H1 (cell line): ENCODE measurements around the gene FRMD5. TPM values are rescaled to one million over a fixed set of nuclear protein-coding genes. Genes with fewer than 3 reads are reported as not detected.
A peak's percentile ranks its signal among the peaks of the same experiment; 100 is the strongest.

Experiments used
- CTCF ChIA-PET: fragments of 300-600 bp; sonication (Branson Sonifier 250); formaldehyde crosslinking; loops from one replicate; lab custom pipeline; 2021; ENCODE audit not compliant: partially characterized antibody; lab: Charles Lee
- POLR2A ChIA-PET: fragments of 300-600 bp; sonication (Branson Sonifier 250); formaldehyde crosslinking; loops from one replicate; lab custom pipeline; 2021; ENCODE audit warnings: inconsistent platforms; ENCODE audit not compliant: partially characterized antibody; lab: Charles Lee
- DNase-seq, 2 experiments: peaks; one replicate each; pipeline versions ENCODE4 v3.0.0 to v3.0.0-alpha.2; 2010 to 2022; ENCODE audit warnings: low spot score in 2 of 2, low read depth in 1 of 2, mixed read lengths in 1 of 2
- FAIRE-seq: peaks from 2 replicates; lab custom pipeline; 2011; peaks lifted over from hg19 to GRCh38; lab: Jason Lieb, UNC
- H2AFZ ChIP-seq: 2 replicates; pipeline ENCODE4 v1.8.1; 2012; ENCODE audit warnings: low read length, inconsistent platforms
- H2AK5ac ChIP-seq: 2 replicates; pipeline ENCODE4 v1.6.1; 2013; ENCODE audit warnings: low read depth, low read length
- H2BK120ac ChIP-seq: replicated peaks from 2 replicates; pipeline ENCODE3; 2013; ENCODE audit warnings: low read depth, low read length, inconsistent platforms
- H2BK12ac ChIP-seq: 2 replicates; pipeline ENCODE4 v1.6.1; 2013; ENCODE audit warnings: low read depth, low read length
- H2BK15ac ChIP-seq: 2 replicates; pipeline ENCODE4 v1.6.1; 2013; ENCODE audit warnings: low read length
- H2BK20ac ChIP-seq: 2 replicates; pipeline ENCODE4 v1.6.1; 2013; ENCODE audit warnings: low read length
- H2BK5ac ChIP-seq: 2 replicates; pipeline ENCODE4 v1.6.1; 2013; ENCODE audit warnings: low read depth, low read length
- H3K14ac ChIP-seq: 2 replicates; pipeline ENCODE4 v1.6.1; 2013; ENCODE audit warnings: inconsistent platforms; ENCODE audit not compliant: insufficient read length
- H3K18ac ChIP-seq: 2 replicates; pipeline ENCODE4 v1.6.1; 2013; ENCODE audit warnings: low read length; ENCODE audit errors: extremely low read depth
- H3K23ac ChIP-seq: 2 replicates; pipeline ENCODE4 v1.6.1; 2013; ENCODE audit warnings: inconsistent platforms; ENCODE audit not compliant: insufficient read length
- H3K23me2 ChIP-seq: 2 replicates; pipeline ENCODE4 v1.6.1; 2013; ENCODE audit warnings: low read depth, low read length
- H3K27ac ChIP-seq: 2 replicates; pipeline ENCODE4 v1.6.1; 2011; ENCODE audit warnings: low read depth, low read length, inconsistent platforms
- H3K27me3 ChIP-seq, 4 experiments: replicated peaks in 1 of 4; 1 replicate in 1 of 4; 2 replicates in 3 of 4; pipeline versions ENCODE4 v1.6.1 to v1.8.1; 2011 to 2013; ENCODE audit warnings: low read length in 3 of 4, mild to moderate bottlenecking in 3 of 4, inconsistent platforms in 2 of 4, mixed read lengths in 2 of 4, moderate library complexity in 1 of 4; ENCODE audit not compliant: control insufficient read depth in 3 of 4, insufficient read depth in 3 of 4; ENCODE audit errors: extremely low read depth in 1 of 4
- H3K36me3 ChIP-seq, 4 experiments: 2 replicates each; pipeline versions ENCODE4 v1.6.1 to v1.8.1; 2011 to 2013; ENCODE audit warnings: mild to moderate bottlenecking in 4 of 4, low read length in 3 of 4, moderate library complexity in 2 of 4, control low read depth in 1 of 4, inconsistent platforms in 1 of 4; ENCODE audit not compliant: insufficient read depth in 4 of 4, control insufficient read depth in 2 of 4
- H3K4ac ChIP-seq: replicated peaks from 2 replicates; pipeline ENCODE3; 2013; ENCODE audit warnings: low read length, low read depth, mixed read lengths, inconsistent platforms; ENCODE audit not compliant: insufficient read length
- H3K4me1 ChIP-seq, 4 experiments: replicated peaks in 1 of 4; 1 replicate in 1 of 4; 2 replicates in 3 of 4; pipeline versions ENCODE4 v1.6.1 to v1.8.1; 2011 to 2013; ENCODE audit warnings: low read length in 3 of 4, inconsistent platforms in 2 of 4, mixed read lengths in 1 of 4; ENCODE audit not compliant: insufficient read depth in 4 of 4, control insufficient read depth in 3 of 4
- H3K4me2 ChIP-seq, 2 experiments: 2 replicates each; pipeline versions ENCODE4 v1.6.1 to v1.8.1; 2011 to 2013; ENCODE audit warnings: low read depth in 2 of 2, low read length in 2 of 2, control low read depth in 1 of 2, inconsistent platforms in 1 of 2, mild to moderate bottlenecking in 1 of 2; ENCODE audit not compliant: insufficient read depth in 1 of 2
- H3K4me3 ChIP-seq, 4 experiments: fragments of 200-600, 300-600 bp in 1 of 4; sonication (generic), shearing (Covaris generic), sonication (Bioruptor Twin) in 1 of 4; 2 replicates each; pipeline versions ENCODE4 v1.5.1 to v1.8.1; 2011 to 2016; ENCODE audit warnings: low read length in 4 of 4, low read depth in 3 of 4, control low read depth in 2 of 4, inconsistent platforms in 2 of 4, mild to moderate bottlenecking in 2 of 4, mixed read lengths in 1 of 4, moderate library complexity in 1 of 4; ENCODE audit not compliant: insufficient read depth in 2 of 4; ENCODE audit errors: extremely low read depth in 1 of 4
- H3K56ac ChIP-seq: replicated peaks from 2 replicates; pipeline ENCODE3; 2013; ENCODE audit warnings: low read depth, mild to moderate bottlenecking, mixed read lengths, low read length, inconsistent platforms; ENCODE audit not compliant: insufficient read length
- H3K79me1 ChIP-seq: 2 replicates; pipeline ENCODE4 v1.6.1; 2013; ENCODE audit warnings: low read depth, low read length, control low read depth
- H3K79me2 ChIP-seq, 2 experiments: 2 replicates each; pipeline versions ENCODE4 v1.6.1 to v1.8.1; 2012 to 2013; ENCODE audit warnings: low read length in 2 of 2, mild to moderate bottlenecking in 2 of 2, inconsistent platforms in 1 of 2; ENCODE audit not compliant: insufficient read depth in 2 of 2, control insufficient read depth in 1 of 2
- H3K9ac ChIP-seq, 4 experiments: replicated peaks in 1 of 4; 1 replicate in 1 of 4; 2 replicates in 3 of 4; pipeline versions ENCODE4 v1.6.1 to v1.8.1; 2011 to 2013; ENCODE audit warnings: low read depth in 3 of 4, low read length in 3 of 4, control low read depth in 2 of 4, mild to moderate bottlenecking in 2 of 4, moderate library complexity in 2 of 4, inconsistent platforms in 1 of 4; ENCODE audit errors: extremely low read depth in 1 of 4
- H3K9me3 ChIP-seq, 2 experiments: 2 replicates each; pipeline versions ENCODE4 v1.6.1 to v1.8.1; 2012 to 2013; ENCODE audit warnings: mild to moderate bottlenecking in 2 of 2, moderate library complexity in 2 of 2, control low read depth in 1 of 2, inconsistent platforms in 1 of 2, low read depth in 1 of 2, low read length in 1 of 2, mixed read lengths in 1 of 2; ENCODE audit not compliant: insufficient read depth in 2 of 2
- H4K20me1 ChIP-seq, 2 experiments: replicated peaks in 1 of 2; 2 replicates each; pipeline versions ENCODE3 to v1.8.1; 2011 to 2013; ENCODE audit warnings: inconsistent platforms in 2 of 2, low read length in 2 of 2, mild to moderate bottlenecking in 1 of 2; ENCODE audit not compliant: insufficient read depth in 2 of 2, control insufficient read depth in 1 of 2
- H4K5ac ChIP-seq: 2 replicates; pipeline ENCODE4 v1.6.1; 2013; ENCODE audit warnings: low read length, low read depth, mixed read lengths, inconsistent platforms; ENCODE audit not compliant: insufficient read length
- H4K8ac ChIP-seq: 2 replicates; pipeline ENCODE4 v1.8.0; 2013; ENCODE audit warnings: mild to moderate bottlenecking, moderate library complexity, low read length, inconsistent platforms; ENCODE audit not compliant: insufficient read depth; ENCODE audit errors: extremely low read depth
- H4K91ac ChIP-seq: replicated peaks from 2 replicates; pipeline ENCODE3; 2013; ENCODE audit warnings: low read length, mixed read lengths, inconsistent platforms; ENCODE audit not compliant: insufficient read length
- BRCA1 ChIP-seq: IDR thresholded peaks from 2 replicates; pipeline ENCODE4 v1.6.1; 2012; ENCODE audit warnings: low read depth, low read length, improper control_type of control experiment
- HDAC6 ChIP-seq: IDR thresholded peaks from one replicate; pipeline ENCODE4 v1.7.1; 2012; ENCODE audit warnings: low read depth, mild to moderate bottlenecking, inconsistent platforms, low read length, moderate library complexity
- NANOG ChIP-seq: IDR thresholded peaks from 2 replicates; pipeline ENCODE4 v1.6.1; 2011; ENCODE audit warnings: low read length, low read depth, mild to moderate bottlenecking, inconsistent platforms; ENCODE audit not compliant: insufficient read depth, poor library complexity, severe bottlenecking
- POLR2A ChIP-seq, 2 experiments: IDR thresholded peaks; 1 replicate in 1 of 2; 2 replicates in 1 of 2; pipeline ENCODE4 v1.6.1; 2011; ENCODE audit warnings: low read depth in 2 of 2, low read length in 2 of 2, mild to moderate bottlenecking in 2 of 2; ENCODE audit errors: control extremely low read depth in 1 of 2
- RAD21 ChIP-seq, 2 experiments: IDR thresholded peaks in 1 of 2; conservative IDR thresholded peaks in 1 of 2; 2 replicates each; pipeline ENCODE4 v1.6.1; 2011; ENCODE audit warnings: low read depth in 2 of 2, low read length in 2 of 2, improper control_type of control experiment in 1 of 2, inconsistent platforms in 1 of 2, mild to moderate bottlenecking in 1 of 2, moderate library complexity in 1 of 2
- SAP30 ChIP-seq: fragments of 300-600 bp; sonication (generic); IDR thresholded peaks from 2 replicates; pipeline ENCODE4 v1.7.1; 2012; ENCODE audit warnings: low read length, moderate library complexity, mild to moderate bottlenecking, inconsistent platforms; ENCODE audit not compliant: insufficient read depth, insufficient replicate concordance
- WGBS, 2 experiments: shearing (Covaris generic) in 1 of 2; methylation state at CpG; one replicate each; pipeline versions ENCODE4 v1.1.6 to v1.1.7; 2013 to 2015; ENCODE audit warnings: low lambda C conversion rate in 2 of 2, mixed read lengths in 2 of 2, inconsistent platforms in 1 of 2, low coverage in 1 of 2, missing lambda C conversion rate in 1 of 2; ENCODE audit not compliant: insufficient replicate concordance in 2 of 2, insufficient coverage in 1 of 2, insufficient read length in 1 of 2; ENCODE audit errors: extremely low coverage in 1 of 2, missing lambda C conversion rate in 1 of 2; 5-methylcytosine and 5-hydroxymethylcytosine counted together
- polyA plus RNA-seq, 7 experiments: library from polyadenylated mRNA; depleted of rRNA in 3 of 7; stranded (reverse) in 5 of 7; unstranded in 2 of 7; fragments of >200 nt in 5 of 7; fragments of 200-250 nt in 2 of 7; gene quantifications; 1 replicate in 5 of 7; 2 replicates in 1 of 7; 4 replicates in 1 of 7; pipeline versions ENCODE4 v1.2.1 to v1.2.3, GENCODE V29; 2011 to 2013; ENCODE audit warnings: missing spikeins in 2 of 7, mixed read lengths in 2 of 7
- total RNA-seq: library from RNA; stranded (reverse); fragmentation: NEBNext Ultra II Directional; extraction: Animal tissue kit (Norgen Biotek cat#: 25700); gene quantifications from 2 replicates; pipeline ENCODE4 v1.2.1, GENCODE V29; 2021
- TF ChIP-seq, protein P1 (sequence below), 3 experiments: IDR thresholded peaks; 1 replicate in 2 of 3; 2 replicates in 1 of 3; pipeline versions ENCODE4 v1.5.1 to v1.6.1; 2011; ENCODE audit warnings: low read length in 3 of 3, mild to moderate bottlenecking in 3 of 3, inconsistent platforms in 2 of 3, low read depth in 1 of 3, moderate library complexity in 1 of 3; ENCODE audit not compliant: insufficient read depth in 1 of 3; ENCODE audit errors: control extremely low read depth in 1 of 3

The FRMD5 gene
- total and polyA plus RNA-seq, 2 of the 8 experiments (the other 6 are each of a cell fraction or from before 2014, with no cell fraction given), result 10.1 to 12.6 TPM

GRCh38 chr15:44129911-44130310 lies 65.2 kb downstream of the FRMD5 start:
- H3K4me3 ChIP-seq, result no peak overlapping the region
- CTCF ChIA-PET, result interaction anchor here (0.6 to 1.4 kb wide), 6 partner anchors 14 to 258 kb away, joined by 3 to 5 read pairs (median 3); no protein-coding TSS in a partner anchor
- H4K5ac ChIP-seq, result no peak overlapping the region
- H3K4me1 ChIP-seq, result no peaks in the 10 kb centered on the region
- no peak overlapping the region for H2BK12ac ChIP-seq
- H3K23me2 ChIP-seq, result no peaks in the 10 kb centered on the region
- no peak for DNase-seq
- POLR2A ChIA-PET, result interaction anchor here (1.1 kb wide), 1 partner anchor 9 kb away, joined by 3 read pairs; no protein-coding TSS in a partner anchor
- H4K8ac ChIP-seq, result no peak overlapping the region
- no peaks in the 10 kb centered on the region for H3K27me3 ChIP-seq
- no peak overlapping the region for H4K91ac ChIP-seq
- TF ChIP-seq RAD21 (IDR thresholded peaks at IDR 0.05 in 1 of 2, conservative IDR thresholded peaks at IDR 0.05 in 1 of 2; ENCODE audit: low read depth in 2 of 2, low read length in 2 of 2), result peak; percentile 38 to 57
- TF ChIP-seq, protein P1, sequence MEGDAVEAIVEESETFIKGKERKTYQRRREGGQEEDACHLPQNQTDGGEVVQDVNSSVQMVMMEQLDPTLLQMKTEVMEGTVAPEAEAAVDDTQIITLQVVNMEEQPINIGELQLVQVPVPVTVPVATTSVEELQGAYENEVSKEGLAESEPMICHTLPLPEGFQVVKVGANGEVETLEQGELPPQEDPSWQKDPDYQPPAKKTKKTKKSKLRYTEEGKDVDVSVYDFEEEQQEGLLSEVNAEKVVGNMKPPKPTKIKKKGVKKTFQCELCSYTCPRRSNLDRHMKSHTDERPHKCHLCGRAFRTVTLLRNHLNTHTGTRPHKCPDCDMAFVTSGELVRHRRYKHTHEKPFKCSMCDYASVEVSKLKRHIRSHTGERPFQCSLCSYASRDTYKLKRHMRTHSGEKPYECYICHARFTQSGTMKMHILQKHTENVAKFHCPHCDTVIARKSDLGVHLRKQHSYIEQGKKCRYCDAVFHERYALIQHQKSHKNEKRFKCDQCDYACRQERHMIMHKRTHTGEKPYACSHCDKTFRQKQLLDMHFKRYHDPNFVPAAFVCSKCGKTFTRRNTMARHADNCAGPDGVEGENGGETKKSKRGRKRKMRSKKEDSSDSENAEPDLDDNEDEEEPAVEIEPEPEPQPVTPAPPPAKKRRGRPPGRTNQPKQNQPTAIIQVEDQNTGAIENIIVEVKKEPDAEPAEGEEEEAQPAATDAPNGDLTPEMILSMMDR (IDR thresholded peaks at IDR 0.05; ENCODE audit: control extremely low read depth in 1 of 3, insufficient read depth in 1 of 3, low read depth in 1 of 3, low read length in 3 of 3), result peak in 2 of 3 experiments; percentile 8 to 32; a peak in 2 of 4 replicates
- no peak for TF ChIP-seq POLR2A (IDR thresholded peaks at IDR 0.05; ENCODE audit: control extremely low read depth in 1 of 2, low read depth in 2 of 2, low read length in 2 of 2)
- no peak for TF ChIP-seq HDAC6
- TF ChIP-seq SAP30, result no peak
- TF ChIP-seq NANOG, result no peak
- TF ChIP-seq BRCA1, result no peak
- TF ChIP-seq, all 59 proteins: peak for 2
- H3K9me3 ChIP-seq, result no peaks in the 10 kb centered on the region
- H3K18ac ChIP-seq, result no peak overlapping the region
- no peaks in the 10 kb centered on the region; a peak in 1 of 4 replicates for H3K79me2 ChIP-seq
- no peak overlapping the region for H3K4ac ChIP-seq
- H2BK120ac ChIP-seq, result no peak overlapping the region
- no peak overlapping the region for H2AFZ ChIP-seq
- H4K20me1 ChIP-seq, result no peaks in the 10 kb centered on the region
- no peak for FAIRE-seq
- no peak overlapping the region for H2BK15ac ChIP-seq
- H3K56ac ChIP-seq, result no peak overlapping the region
- WGBS, 2 experiments, result 81% methylated on average over 5 of the region's 5 CpGs; no CpG with 5 or more reads in 1 of the 2 experiments
- H3K79me1 ChIP-seq, result no peaks in the 10 kb centered on the region
- no peak overlapping the region for H2AK5ac ChIP-seq
- no peak overlapping the region for H3K9ac ChIP-seq
- H3K14ac ChIP-seq, result no peak overlapping the region
- H3K4me2 ChIP-seq, result no peak overlapping the region
- no peak overlapping the region for H2BK20ac ChIP-seq
- H2BK5ac ChIP-seq, result no peak overlapping the region
- H3K23ac ChIP-seq, result no peak overlapping the region
- no peaks in the 10 kb centered on the region for H3K36me3 ChIP-seq
- H3K27ac ChIP-seq, result no peak overlapping the region
